Activated CD8-positive, alpha-beta memory T cell treated with anti-CD3 and anti-CD28 coated beads, Interleukin-2, amount 50 U/mL, for 1 hour (primary cell): ENCODE measurements around the gene KNDC1.
"Not testable (repeated sequence)": the region's sequence is repeated elsewhere in the genome, so short reads cannot be mapped to it uniquely, and the experiment has no call there.

ENCODE experiments used
- DNase-seq: peaks from one replicate; pipeline ENCODE4 v3.0.0-alpha.2; 2020; ENCODE audit errors: extremely low read depth

Gene KNDC1, protein sequence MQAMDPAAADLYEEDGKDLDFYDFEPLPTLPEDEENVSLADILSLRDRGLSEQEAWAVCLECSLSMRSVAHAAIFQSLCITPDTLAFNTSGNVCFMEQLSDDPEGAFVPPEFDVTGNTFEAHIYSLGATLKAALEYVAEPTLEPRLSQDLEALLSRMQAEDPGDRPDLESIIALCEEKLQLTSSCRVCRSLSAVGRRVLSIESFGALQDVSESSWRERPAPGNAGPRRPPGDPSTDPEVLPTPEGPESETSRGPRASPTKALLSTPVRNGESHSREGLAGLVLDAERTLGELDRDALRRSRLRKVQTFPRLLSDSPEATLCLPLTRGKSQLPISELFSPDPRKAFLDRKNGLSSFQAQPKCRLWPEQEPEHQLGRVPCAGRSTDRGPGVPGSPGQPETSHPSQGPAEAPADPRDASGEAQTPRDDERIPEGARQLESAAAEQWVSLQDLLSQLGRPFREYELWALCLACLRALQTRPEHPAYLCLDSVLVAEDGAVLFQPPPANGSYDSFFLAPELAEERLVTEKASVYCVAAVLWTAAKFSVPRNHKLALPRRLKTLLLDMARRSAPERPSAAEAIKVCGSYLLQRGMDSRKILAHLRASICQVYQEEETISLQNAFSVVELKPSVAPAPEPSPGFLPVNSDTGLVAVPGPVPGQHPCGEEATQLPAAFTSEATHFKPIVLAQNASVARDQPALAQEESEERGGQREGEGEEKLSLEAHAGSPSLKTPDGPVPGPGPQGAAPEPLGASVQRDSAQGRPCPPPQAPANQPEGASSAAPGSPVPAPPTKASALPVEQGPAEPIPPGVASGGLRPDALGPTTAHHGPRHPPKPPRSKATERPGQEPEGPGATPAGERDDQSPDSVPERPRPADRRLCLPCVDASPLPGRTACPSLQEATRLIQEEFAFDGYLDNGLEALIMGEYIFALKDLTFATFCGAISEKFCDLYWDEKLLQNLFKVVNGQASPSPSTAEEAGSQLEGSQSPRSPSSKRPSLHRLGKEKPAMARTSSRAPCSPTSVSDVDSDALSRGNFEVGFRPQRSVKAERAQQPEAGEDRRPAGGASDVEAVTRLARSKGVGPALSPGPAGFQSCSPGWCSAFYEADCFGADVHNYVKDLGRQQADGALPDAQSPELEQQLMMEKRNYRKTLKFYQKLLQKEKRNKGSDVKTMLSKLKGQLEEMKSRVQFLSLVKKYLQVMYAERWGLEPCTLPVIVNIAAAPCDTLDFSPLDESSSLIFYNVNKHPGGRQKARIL (N-terminal part only)

GRCh38 chr10:133159950-133160825, at the start of gene KNDC1:
KNDC1 (plus strand) TSS chr10:133160219; CDS start chr10:133160468, 249 bp downstream.
- no peak for DNase-seq

- no peak for DNase-seq
Observed at GRCh38 chr10:133110609-133111275, 49.3 kb upstream of the KNDC1 start.

DNA sequence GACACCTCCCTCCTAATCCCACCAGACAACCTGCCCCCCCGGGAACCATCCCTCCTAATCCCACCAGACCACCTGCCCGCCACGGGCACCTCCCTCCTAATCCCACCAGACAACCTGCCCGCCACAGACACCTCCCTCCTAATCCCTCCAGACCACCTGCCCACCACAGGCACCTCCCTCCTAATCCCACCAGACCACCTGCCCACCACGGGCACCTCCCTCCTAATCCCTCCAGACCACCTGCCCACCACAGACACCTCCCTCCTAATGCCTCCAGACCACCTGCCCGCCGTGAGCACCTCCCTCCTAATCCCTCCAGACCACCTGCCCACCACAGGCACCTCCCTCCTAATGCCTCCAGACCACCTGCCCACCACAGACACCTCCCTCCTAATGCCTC, 48.4 kb upstream of the KNDC1 start:
- DNase-seq, result not testable (repeated sequence)

DNA sequence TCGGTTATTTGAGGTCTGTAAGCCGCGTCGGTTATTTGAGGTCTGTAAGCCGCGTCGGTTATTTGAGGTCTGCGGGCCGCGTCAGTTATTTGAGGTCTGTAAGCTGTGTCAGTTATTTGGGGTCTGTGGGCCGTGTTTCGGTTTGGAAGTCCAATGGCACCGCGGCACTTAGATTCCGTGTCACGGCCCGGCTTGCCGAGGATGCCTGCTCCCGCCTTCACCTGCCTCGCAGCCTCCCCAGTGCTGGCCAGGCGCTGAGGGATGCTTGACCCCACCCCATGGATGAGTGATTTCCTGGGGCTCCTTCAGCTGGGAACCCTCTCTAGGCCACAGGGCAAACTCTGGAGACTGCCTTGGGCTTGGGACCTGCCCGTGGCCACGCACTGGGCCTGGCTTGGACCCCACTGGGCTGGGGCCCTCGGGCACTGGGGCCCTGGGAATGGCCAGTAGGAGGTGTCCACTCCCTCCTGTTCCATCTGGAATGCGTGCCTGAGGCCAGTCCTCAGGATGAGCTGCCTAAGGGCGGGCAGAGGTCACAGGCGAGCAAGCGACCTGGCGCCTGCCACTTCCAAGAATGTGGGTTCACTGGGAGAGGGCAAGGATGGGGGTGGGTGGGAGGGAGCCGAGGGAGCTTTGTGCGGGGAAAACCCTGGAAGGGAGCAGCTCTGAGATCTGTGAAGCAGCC, 46.7 kb upstream of the KNDC1 start:
- no peak for DNase-seq

DNA sequence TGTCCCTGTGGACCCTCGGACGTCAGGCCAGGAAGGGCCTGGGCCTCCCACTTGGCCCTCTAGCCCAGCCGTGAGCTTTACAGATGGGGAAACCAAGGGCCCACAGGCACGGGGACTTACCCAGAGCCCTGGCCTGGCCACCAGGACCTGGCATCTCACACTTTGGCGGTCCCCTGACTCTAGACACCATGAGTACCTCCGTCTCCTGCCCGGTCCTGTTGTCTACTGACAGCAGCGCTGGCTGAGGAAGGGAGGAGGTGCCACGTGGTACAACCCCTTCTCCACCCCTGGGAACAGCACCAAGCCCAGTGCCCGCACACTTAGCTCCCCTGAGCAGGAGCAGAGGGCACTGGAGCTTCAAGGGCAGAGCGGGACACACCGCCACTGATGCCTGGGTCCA, 46.2 kb upstream of the KNDC1 start:
- no peak for DNase-seq

- DNase-seq, result no peak
Observed at GRCh38 chr10:133114251-133114650, 45.8 kb upstream of the KNDC1 start.

DNA sequence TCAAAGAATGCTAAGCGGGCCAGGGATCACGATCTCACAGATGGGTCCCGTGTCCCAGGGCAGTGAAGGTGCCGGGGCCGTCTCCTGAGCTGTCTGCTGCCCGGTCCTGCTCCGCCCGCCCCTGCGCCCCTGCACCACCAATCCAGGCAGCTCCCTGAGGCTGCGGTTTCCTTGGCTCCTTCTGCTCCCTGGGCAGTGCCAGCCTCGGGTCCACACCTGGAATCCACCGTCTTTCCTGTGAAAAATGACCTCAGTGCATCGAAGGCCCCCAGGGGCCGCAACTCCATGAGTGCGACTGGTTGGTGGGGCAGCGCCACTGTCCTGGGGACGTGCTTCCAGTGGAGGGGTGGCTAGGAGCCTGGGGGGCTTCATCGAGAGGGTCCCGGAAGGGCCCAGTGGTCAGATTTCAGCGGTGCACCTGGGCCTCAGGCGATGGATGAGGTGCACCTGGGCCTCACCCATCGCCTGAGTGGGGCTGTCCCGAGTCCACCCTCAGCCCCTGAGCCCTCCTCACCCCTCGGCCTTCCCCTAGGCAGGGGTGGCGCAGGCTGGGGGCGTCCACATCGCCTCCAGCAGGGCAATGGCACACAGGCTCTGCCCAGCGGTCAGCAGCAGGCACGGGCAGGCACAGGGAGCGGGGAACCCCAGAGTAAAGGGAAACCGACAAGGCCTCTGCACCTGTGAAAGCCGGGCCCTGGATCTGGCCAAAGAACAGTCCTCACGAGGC, 45.1 kb upstream of the KNDC1 start:
- DNase-seq, result no peak

GRCh38 chr10:133115453-133115842, 44.6 kb upstream of the KNDC1 start:
- no peak for DNase-seq

GRCh38 chr10:133115976-133116375, 44.0 kb upstream of the KNDC1 start:
- DNase-seq, result no peak

GRCh38 chr10:133116455-133116854, 43.6 kb upstream of the KNDC1 start:
- DNase-seq, result no peak

DNA sequence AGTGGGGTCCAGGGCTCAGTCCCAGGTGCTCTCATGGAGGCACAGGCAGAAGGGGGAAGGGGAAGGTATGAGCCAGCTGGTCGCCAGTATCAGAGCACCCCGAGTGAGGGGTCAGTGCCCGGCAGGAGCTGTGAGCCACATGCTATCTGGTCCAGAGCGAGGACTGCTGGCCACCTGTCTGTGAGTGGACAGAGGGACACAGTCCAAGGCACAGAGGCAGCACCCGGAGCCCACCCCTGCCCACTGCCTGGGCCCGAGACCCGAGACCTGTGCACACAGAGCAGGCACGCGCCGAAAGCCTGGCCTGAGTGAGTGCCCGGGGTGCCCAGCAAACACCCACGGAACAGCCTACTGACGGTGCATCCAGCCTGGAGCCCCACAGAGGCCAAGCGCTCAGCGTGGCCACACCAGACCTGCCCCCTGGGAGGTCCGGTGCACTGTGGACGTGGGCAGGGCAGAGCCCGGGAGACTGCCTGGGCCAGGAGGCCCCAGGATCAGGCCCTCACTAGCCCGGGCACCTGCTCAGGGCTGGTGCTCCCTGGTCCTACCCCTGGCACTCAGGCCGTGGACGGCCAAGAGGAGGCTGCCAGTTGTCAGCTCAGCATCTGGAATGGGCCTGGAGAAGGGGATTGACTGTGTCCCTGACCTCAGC, 42.9 kb upstream of the KNDC1 start:
- no peak for DNase-seq

GRCh38 chr10:133117688-133118071, 42.3 kb upstream of the KNDC1 start:
- no peak for DNase-seq

- no peak for DNase-seq
Observed at GRCh38 chr10:133121479-133121878, 38.5 kb upstream of the KNDC1 start.

DNA sequence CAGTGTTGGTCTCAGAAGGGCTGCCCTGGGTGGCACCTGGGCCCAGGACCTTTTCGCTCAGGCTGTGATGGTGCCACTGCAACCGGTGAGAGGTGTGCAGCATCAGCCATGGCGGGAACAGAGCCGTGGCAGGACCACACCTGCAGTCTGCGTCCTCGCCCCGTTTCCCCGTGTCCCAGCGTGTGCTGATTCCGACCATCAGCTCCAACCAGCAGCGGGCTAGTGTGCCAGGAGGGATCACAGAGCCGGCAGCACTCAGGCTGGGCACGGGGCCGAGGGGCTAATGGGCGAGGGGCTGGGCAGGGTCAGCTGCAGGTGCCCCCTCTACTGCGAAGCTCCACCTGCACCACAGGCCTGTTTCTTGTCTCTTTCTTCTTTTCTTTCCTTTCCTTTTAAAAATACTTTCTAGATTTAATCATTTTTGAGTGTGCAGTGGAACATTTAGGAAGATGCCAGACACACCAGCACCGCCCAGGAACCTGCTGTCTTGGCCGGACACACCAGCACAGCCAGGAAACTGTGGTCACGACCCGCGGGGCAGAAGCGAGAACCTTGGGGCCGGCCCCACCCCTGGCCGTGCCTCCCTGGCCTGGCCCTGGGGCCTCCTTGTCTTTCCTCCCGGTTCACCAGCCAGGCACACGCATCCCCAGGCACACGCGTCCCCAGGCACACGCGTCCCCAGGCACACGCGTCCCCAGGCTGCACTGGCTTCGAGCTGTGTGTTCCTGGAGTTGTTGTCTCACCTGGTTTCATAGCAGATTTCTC, 37.7 kb upstream of the KNDC1 start:
- no peak for DNase-seq

- no peak for DNase-seq
Observed at GRCh38 chr10:133123050-133123745, 36.8 kb upstream of the KNDC1 start.

DNA sequence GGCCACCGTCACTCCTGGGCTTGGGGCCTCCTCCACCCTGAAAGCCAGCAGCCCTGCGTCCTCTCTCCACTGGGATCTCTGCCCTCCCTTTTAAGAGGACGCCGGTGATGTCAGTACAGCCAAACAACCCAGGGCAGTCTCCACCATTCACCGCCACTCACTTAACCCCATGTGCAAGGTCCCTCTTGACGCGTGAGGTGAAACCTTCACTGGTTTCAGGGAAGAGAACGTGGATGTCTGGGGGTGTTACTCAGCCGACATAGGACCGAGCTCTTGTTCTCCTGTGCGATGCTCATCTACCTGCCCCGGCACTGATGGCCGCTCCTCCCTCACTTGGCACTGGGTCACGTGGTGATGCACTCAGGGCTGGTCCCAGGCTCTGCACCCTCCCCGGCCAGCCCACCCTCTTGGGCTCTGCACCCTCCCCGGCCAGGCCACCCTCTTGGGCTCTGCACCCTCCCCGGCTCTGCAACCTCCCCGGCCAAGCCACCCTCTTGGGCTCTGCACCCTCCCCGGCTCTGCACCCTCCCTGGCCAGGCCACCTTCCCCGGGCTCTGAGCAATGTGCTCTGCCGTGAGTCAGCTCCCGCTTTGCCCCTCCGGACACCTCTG, 36.2 kb upstream of the KNDC1 start:
- DNase-seq, result no peak
